GM18498 (cell line): Measurements from ENCODE around the gene COPS8.

ENCODE experiments used
- ATAC-seq: cut with Tn5 transposase; IDR thresholded peaks from one replicate; pipeline ENCODE4 v1.9.1; 2021; ENCODE audit warnings: mild to moderate bottlenecking, moderate library complexity; ENCODE audit not compliant: unreplicated experiment

COPS8 gene

GRCh38 chr2:237129625-237130263 lies 44.1 kb downstream of the COPS8 start:
- no peak for ATAC-seq

- no peak for ATAC-seq
Measured at GRCh38 chr2:237130562-237131421, 45.1 kb downstream of the COPS8 start.

- no peak for ATAC-seq
Measured at GRCh38 chr2:237131749-237132533, 46.3 kb downstream of the COPS8 start.

GRCh38 chr2:237132799-237133198 lies 47.1 kb downstream of the COPS8 start:
- no peak for ATAC-seq

GRCh38 chr2:237134321-237135230 lies 48.9 kb downstream of the COPS8 start:
- ATAC-seq: no peak

- no peak for ATAC-seq
Measured at GRCh38 chr2:237136824-237137223, 51.1 kb downstream of the COPS8 start.

- no peak for ATAC-seq
Measured at GRCh38 chr2:237137626-237138323, 52.1 kb downstream of the COPS8 start.

GRCh38 chr2:237139123-237139675 lies 53.5 kb downstream of the COPS8 start:
- no peak for ATAC-seq

GRCh38 chr2:237140689-237141285 lies 55.1 kb downstream of the COPS8 start:
- no peak for ATAC-seq

- no peak for ATAC-seq
Measured at GRCh38 chr2:237141571-237142051, 55.9 kb downstream of the COPS8 start.

GRCh38 chr2:237143118-237143517 lies 57.4 kb downstream of the COPS8 start:
- ATAC-seq: no peak

GRCh38 chr2:237143676-237144440 lies 58.2 kb downstream of the COPS8 start:
- no peak for ATAC-seq

- ATAC-seq: no peak
Measured at GRCh38 chr2:237144516-237144915, 58.8 kb downstream of the COPS8 start.

- ATAC-seq: no peak
Measured at GRCh38 chr2:237147317-237147716, 61.6 kb downstream of the COPS8 start.

GRCh38 chr2:237148624-237149023 lies 62.9 kb downstream of the COPS8 start:
- ATAC-seq: no peak

GRCh38 chr2:237149425-237149824 lies 63.7 kb downstream of the COPS8 start:
- ATAC-seq: no peak
